CD1c-positive myeloid dendritic cell (primary cell): ENCODE measurements around the gene SCYGR7.

Experiments
- DNase-seq: peaks from one replicate; pipeline ENCODE4 v3.0.0-alpha.2; 2016; ENCODE audit errors: extremely low spot score

Gene SCYGR7

GRCh38 chr2:227759411-227760118 lies 31.4 kb downstream of the SCYGR7 start:
- no peak for DNase-seq

- no peak for DNase-seq
Measured at GRCh38 chr2:227761740-227762476, 33.8 kb downstream of the SCYGR7 start.

- no peak for DNase-seq
Measured at GRCh38 chr2:227765788-227766372, 37.7 kb downstream of the SCYGR7 start.

GRCh38 chr2:227766373-227766883 lies 38.3 kb downstream of the SCYGR7 start:
- DNase-seq: peak; percentile 60

GRCh38 chr2:227767830-227768229 lies 39.7 kb downstream of the SCYGR7 start:
- DNase-seq: no peak

- DNase-seq: no peak
Measured at GRCh38 chr2:227772197-227772661, 44.1 kb downstream of the SCYGR7 start.

- DNase-seq: no peak
Measured at GRCh38 chr2:227772932-227773331, 44.8 kb downstream of the SCYGR7 start.

- peak; percentile 32 for DNase-seq
Measured at GRCh38 chr2:227774011-227774624, 46.0 kb downstream of the SCYGR7 start.

- no peak for DNase-seq
Measured at GRCh38 chr2:227774895-227775842, 47.0 kb downstream of the SCYGR7 start.
